Hepatocyte (in vitro differentiated cells): ENCODE results near the gene SNX32. TPM values are rescaled to one million over a fixed set of nuclear protein-coding genes. Genes with fewer than 3 reads are reported as not detected.

ENCODE experiments used
- DNase-seq: peaks from one replicate; pipeline ENCODE4 v3.0.0-alpha.2; 2016; ENCODE audit warnings: low spot score
- H2AFZ ChIP-seq: fragments of 200-600 bp; sonication (generic); 2 replicates; pipeline ENCODE4 v1.6.0; 2016; ENCODE audit warnings: antibody characterized with exemption, mild to moderate bottlenecking
- H3K27ac ChIP-seq: fragments of 200-600 bp; sonication (generic); 2 replicates; pipeline ENCODE4 v1.5.1; 2016; ENCODE audit warnings: mild to moderate bottlenecking
- H3K27me3 ChIP-seq: fragments of 200-600 bp; sonication (generic); 2 replicates; pipeline ENCODE4 v1.6.1; 2016
- H3K36me3 ChIP-seq: fragments of 200-600 bp; sonication (generic); replicated peaks from 2 replicates; pipeline ENCODE4 v1.5.1; 2016; ENCODE audit warnings: low read depth; ENCODE audit not compliant: insufficient read depth
- H3K4me1 ChIP-seq: fragments of 200-600 bp; sonication (generic); 2 replicates; pipeline ENCODE4 v1.5.1; 2016; ENCODE audit warnings: mild to moderate bottlenecking, moderate library complexity; ENCODE audit not compliant: insufficient read depth
- H3K4me2 ChIP-seq: fragments of 200-600 bp; sonication (generic); 2 replicates; pipeline ENCODE4 v1.6.0; 2016
- H3K4me3 ChIP-seq: fragments of 200-600 bp; sonication (generic); 2 replicates; pipeline ENCODE4 v1.5.1; 2016; ENCODE audit warnings: mild to moderate bottlenecking
- H3K79me2 ChIP-seq: fragments of 200-600 bp; sonication (generic); 2 replicates; pipeline ENCODE4 v1.6.0; 2017; ENCODE audit warnings: mild to moderate bottlenecking
- H3K9me2 ChIP-seq: fragments of 200-600 bp; sonication (generic); replicated peaks from 2 replicates; pipeline ENCODE4 v1.6.0; 2017; ENCODE audit warnings: mild to moderate bottlenecking; ENCODE audit not compliant: insufficient read depth
- H3K9me3 ChIP-seq: fragments of 200-600 bp; sonication (generic); 2 replicates; pipeline ENCODE4 v1.5.1; 2016; ENCODE audit warnings: low read depth, mild to moderate bottlenecking
- H4K20me1 ChIP-seq: fragments of 200-600 bp; sonication (generic); 2 replicates; pipeline ENCODE4 v1.6.0; 2016; ENCODE audit warnings: mild to moderate bottlenecking; ENCODE audit not compliant: insufficient read depth, poor library complexity, severe bottlenecking
- CTCF ChIP-seq: fragments of 200-600 bp; sonication (generic); IDR thresholded peaks from 2 replicates; pipeline ENCODE4 v1.5.1; 2016; ENCODE audit warnings: antibody characterized with exemption, mild to moderate bottlenecking; ENCODE audit not compliant: poor library complexity
- EZH2 ChIP-seq: fragments of 200-600 bp; sonication (generic); IDR thresholded peaks from 2 replicates; pipeline ENCODE4 v1.6.1; 2016; ENCODE audit warnings: antibody characterized with exemption, mild to moderate bottlenecking, borderline replicate concordance
- EZH2phosphoT487 ChIP-seq: fragments of 200-600 bp; sonication (generic); IDR thresholded peaks from one replicate; pipeline ENCODE4 v1.6.1; 2018; ENCODE audit warnings: antibody characterized with exemption, mild to moderate bottlenecking, low read depth, moderate library complexity; ENCODE audit not compliant: unreplicated experiment, severe bottlenecking
- WGBS: methylation state at CpG from one replicate; pipeline ENCODE4 v1.1.6; 2016; ENCODE audit warnings: low lambda C conversion rate; ENCODE audit errors: missing lambda C conversion rate; 5-methylcytosine and 5-hydroxymethylcytosine counted together
- polyA plus RNA-seq: library from polyadenylated mRNA; unstranded; fragments of >200 nt; fragmentation: Nextera tagmentation; extraction: Ambion mirVana; gene quantifications from 2 replicates; pipeline ENCODE4 v1.2.1, GENCODE V29; 2016
- total RNA-seq: library from RNA; depleted of rRNA; stranded (reverse); fragments of >200 nt; gene quantifications from 2 replicates; pipeline ENCODE4 v1.2.3, GENCODE V29; 2014

SNX32 gene
- total and polyA plus RNA-seq, 2 experiments from 2014 or later: 2.9 to 5.1 TPM

DNA sequence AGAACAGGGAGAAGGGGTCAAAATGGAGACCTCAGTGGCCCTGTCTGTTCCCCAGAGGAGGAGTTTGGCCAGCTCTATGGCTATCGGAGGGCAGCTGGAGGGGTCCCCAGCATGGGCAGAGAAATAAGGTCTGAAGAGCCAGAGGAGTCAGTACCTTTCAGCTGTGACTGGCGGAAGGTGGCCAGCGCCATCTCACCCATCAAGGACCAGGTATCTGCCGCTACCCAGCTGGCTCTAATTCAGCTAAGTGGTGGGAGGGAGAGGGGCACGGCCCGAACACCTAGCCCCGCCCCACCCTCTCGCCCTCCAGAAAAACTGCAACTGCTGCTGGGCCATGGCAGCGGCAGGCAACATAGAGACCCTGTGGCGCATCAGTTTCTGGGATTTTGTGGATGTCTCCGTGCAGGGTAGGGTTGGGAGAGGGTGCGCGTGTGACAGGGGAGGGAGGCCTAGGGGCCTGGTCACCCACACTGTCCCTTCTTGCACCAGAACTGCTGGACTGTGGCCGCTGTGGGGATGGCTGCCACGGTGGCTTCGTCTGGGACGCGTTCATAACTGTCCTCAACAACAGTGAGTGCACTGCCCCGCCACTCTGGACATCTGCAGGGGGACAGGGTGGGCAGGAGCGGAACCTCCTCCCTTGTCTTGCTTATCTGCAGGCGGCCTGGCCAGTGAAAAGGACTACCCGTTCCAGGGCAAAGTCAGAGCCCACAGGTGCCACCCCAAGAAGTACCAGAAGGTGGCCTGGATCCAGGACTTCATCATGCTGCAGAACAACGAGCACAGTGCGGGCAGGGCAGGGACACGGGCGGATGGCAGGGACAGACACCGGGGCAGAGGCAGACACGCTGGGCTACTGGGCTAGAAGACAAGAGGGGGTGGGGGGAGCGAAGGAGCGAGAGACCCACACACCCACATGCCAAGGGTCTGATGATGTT, 48.6 kb downstream of the SNX32 start:
- Histone ChIP-seq H3K36me3 (no peaks in the 10 kb centered on the region), H3K27me3 (no peaks in the 10 kb centered on the region), H2AFZ (no peak overlapping the region), H4K20me1 (no peaks in the 10 kb centered on the region), H3K9me2 (no peaks in the 10 kb centered on the region), H3K4me3 (no peak overlapping the region), H3K79me2 (peaks cover 20% of the 10 kb centered on the region), H3K9me3 (no peaks in the 10 kb centered on the region), H3K27ac (no peak overlapping the region), H3K4me1 (peaks cover 10% of the 10 kb centered on the region), H3K4me2 (no peak overlapping the region)
- DNase-seq: no peak
- TF ChIP-seq EZH2phosphoT487 (no peak), EZH2 (no peak), CTCF (no peak)
- WGBS: 98% methylated on average over 30 of the region's 30 CpGs

DNA sequence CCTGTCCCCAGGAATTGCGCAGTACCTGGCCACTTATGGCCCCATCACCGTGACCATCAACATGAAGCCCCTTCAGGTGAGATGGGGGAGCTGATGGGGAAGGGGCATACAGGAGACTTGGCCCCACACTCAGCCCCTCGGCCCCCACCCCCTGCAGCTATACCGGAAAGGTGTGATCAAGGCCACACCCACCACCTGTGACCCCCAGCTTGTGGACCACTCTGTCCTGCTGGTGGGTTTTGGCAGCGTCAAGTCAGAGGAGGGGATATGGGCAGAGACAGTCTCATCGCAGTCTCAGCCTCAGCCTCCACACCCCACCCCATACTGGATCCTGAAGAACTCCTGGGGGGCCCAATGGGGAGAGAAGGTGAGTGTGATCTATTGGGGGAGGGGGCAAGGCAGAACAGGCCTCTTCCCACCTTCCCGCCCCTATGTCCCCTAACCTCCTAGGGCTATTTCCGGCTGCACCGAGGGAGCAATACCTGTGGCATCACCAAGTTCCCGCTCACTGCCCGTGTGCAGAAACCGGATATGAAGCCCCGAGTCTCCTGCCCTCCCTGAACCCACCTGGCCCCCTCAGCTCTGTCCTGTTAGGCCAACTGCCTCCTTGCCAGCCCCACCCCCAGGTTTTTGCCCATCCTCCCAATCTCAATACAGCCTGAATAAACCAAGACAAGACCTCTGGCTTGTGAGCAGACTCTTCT, 49.4 kb downstream of the SNX32 start:
- Histone ChIP-seq H3K4me1 (peaks cover 13% of the 10 kb centered on the region), H4K20me1 (no peaks in the 10 kb centered on the region), H3K4me2 (no peak overlapping the region), H3K27ac (no peak overlapping the region), H3K9me2 (no peaks in the 10 kb centered on the region), H2AFZ (no peak overlapping the region), H3K36me3 (no peaks in the 10 kb centered on the region), H3K4me3 (no peak overlapping the region), H3K27me3 (no peaks in the 10 kb centered on the region), H3K9me3 (no peaks in the 10 kb centered on the region), H3K79me2 (peaks cover 24% of the 10 kb centered on the region)
- TF ChIP-seq EZH2phosphoT487 (no peak), CTCF (no peak), EZH2 (no peak)
- WGBS: 94% methylated on average over 10 of the region's 13 CpGs
- DNase-seq: no peak

GRCh38 chr11:65883786-65884715, 50.3 kb downstream of the SNX32 start:
- Histone ChIP-seq H2AFZ (no peak overlapping the region), H3K4me2 (no peak overlapping the region), H3K27me3 (no peaks in the 10 kb centered on the region), H3K36me3 (no peaks in the 10 kb centered on the region), H3K9me3 (no peaks in the 10 kb centered on the region), H3K27ac (no peak overlapping the region), H3K4me1 (peaks cover 15% of the 10 kb centered on the region), H3K4me3 (no peak overlapping the region), H3K9me2 (no peaks in the 10 kb centered on the region), H3K79me2 (peaks cover 24% of the 10 kb centered on the region), H4K20me1 (no peaks in the 10 kb centered on the region)
- TF ChIP-seq EZH2 (no peak), EZH2phosphoT487 (no peak), CTCF (no peak)
- no peak for DNase-seq
- 93% methylated on average over 28 of the region's 28 CpGs for WGBS
